ENCODE measurements around the gene HMG20A. TPM values are rescaled to one million over a fixed set of nuclear protein-coding genes. Genes with fewer than 3 reads are reported as not detected.

The HMG20A gene
- polyA plus RNA-seq, 3 donors: 11.6 to 26.4 (median 17.7) TPM

DNA sequence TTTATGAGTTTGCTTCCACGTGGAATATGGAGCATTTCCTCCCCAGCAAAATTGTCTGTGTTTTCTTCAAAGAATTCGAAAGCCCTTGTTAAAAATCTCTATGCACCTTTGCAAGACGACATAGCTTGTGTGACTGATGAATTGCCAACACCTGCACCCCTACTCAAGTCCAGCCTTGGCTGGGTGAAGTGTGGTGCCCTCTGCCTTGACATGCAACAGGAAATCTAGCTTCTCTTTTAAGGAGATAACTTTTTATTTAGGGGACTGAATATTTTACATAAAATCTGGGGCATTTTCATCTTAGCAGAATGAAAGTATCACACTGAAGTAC is 647 bp downstream of the HMG20A start:
- H3K27ac Mint-ChIP-seq: peak overlapping the region; percentile 93 to 97 (median 95)
- intact Hi-C loops (cut with micrococcal nuclease): loop anchor here in 1 of 2 donors (5.0 to 10.0 kb wide), 2 partner anchors 489 to 517 kb away; partner anchors contain the start of genes RCN2 and SCAPER
- peaks cover 0 to 5% of the 10 kb centered on the region in 2 donors for H3K36me3 ChIP-seq (replicated peaks in 1 of 2; ENCODE audit: control insufficient read depth in 1 of 2, insufficient read depth in 2 of 2, low read length in 2 of 2)
- H3K9me3 Mint-ChIP-seq: peaks cover 0 to 2% (median 0%) of the 10 kb centered on the region in 7 donors
- H3K27me3 Mint-ChIP-seq (ENCODE audit: low read depth in 3 of 3): peaks cover 0 to 8% (median 6%) of the 10 kb centered on the region in 3 donors
- peaks cover 8% of the 10 kb centered on the region for H4K20me1 ChIP-seq (ENCODE audit: insufficient read depth, low read length)
- peaks cover 34% of the 10 kb centered on the region for H3K4me1 Mint-ChIP-seq
- peak in 1 of 3 donors; percentile 8 for DNase-seq
- peak overlapping the region in 1 of 2 donors; percentile 96 for H3K27ac ChIP-seq (ENCODE audit: low read depth in 1 of 2, low read length in 2 of 2)
- H3K9ac ChIP-seq (ENCODE audit: insufficient read depth, low read length, poor library complexity, severe bottlenecking): peak overlapping the region; percentile 83
- peaks cover 5 to 8% of the 10 kb centered on the region in 2 donors for H3K36me3 Mint-ChIP-seq
- peaks cover 83% of the 10 kb centered on the region for H3K79me2 ChIP-seq (ENCODE audit: insufficient read depth, low read length)
- peak overlapping the region; percentile 79 to 98 (median 91) for H3K4me3 ChIP-seq (replicated peaks in 1 of 3; ENCODE audit: low read depth in 2 of 3, low read length in 3 of 3)
- peaks cover 0 to 2% of the 10 kb centered on the region in 2 donors for H3K27me3 ChIP-seq (ENCODE audit: control insufficient read depth in 2 of 2, insufficient read depth in 2 of 2, low read length in 2 of 2)
- peak overlapping the region; percentile 91 to 95 for H3K4me3 Mint-ChIP-seq
- peak overlapping the region; percentile 83 for H3K4me2 ChIP-seq (replicated peaks; ENCODE audit: extremely low read depth, low read length, poor library complexity, severe bottlenecking)
- H3K9me3 ChIP-seq (replicated peaks in 1 of 2; ENCODE audit: control insufficient read depth in 1 of 2, insufficient read depth in 1 of 2, low read length in 2 of 2): no peaks in the 10 kb centered on the region
- H3K4me1 ChIP-seq (ENCODE audit: control insufficient read depth in 1 of 2, insufficient read depth in 2 of 2, low read length in 2 of 2): peaks cover 20 to 35% of the 10 kb centered on the region in 2 donors
- 0% methylated on average over 1 of the region's 3 CpGs for WGBS (ENCODE audit: insufficient coverage)
- H2AFZ ChIP-seq (ENCODE audit: insufficient read depth, low read depth, low read length, poor library complexity, severe bottlenecking): peak overlapping the region; percentile 89
- TF ChIP-seq CTCF (IDR thresholded peaks at IDR 0.05): no peak

GRCh38 chr15:77425104-77425503 is 4.4 kb downstream of the HMG20A start:
- no peak overlapping the region for H3K4me3 Mint-ChIP-seq
- Histone ChIP-seq H3K79me2 (ENCODE audit: insufficient read depth, low read length) (peaks cover 84% of the 10 kb centered on the region), H3K27me3 (ENCODE audit: control insufficient read depth in 2 of 2, insufficient read depth in 2 of 2, low read length in 2 of 2) (no peaks in the 10 kb centered on the region), H3K4me1 (ENCODE audit: control insufficient read depth in 1 of 2, insufficient read depth in 2 of 2, low read length in 2 of 2) (peaks cover 9 to 17% of the 10 kb centered on the region in 2 donors), H3K9me3 (replicated peaks in 1 of 2; ENCODE audit: control insufficient read depth in 1 of 2, insufficient read depth in 1 of 2, low read length in 2 of 2) (no peaks in the 10 kb centered on the region), H3K27ac (ENCODE audit: low read depth in 1 of 2, low read length in 2 of 2) (no peak overlapping the region), H3K4me3 (replicated peaks in 1 of 3; ENCODE audit: low read depth in 2 of 3, low read length in 3 of 3) (no peak overlapping the region), H3K4me2 (replicated peaks; ENCODE audit: extremely low read depth, low read length, poor library complexity, severe bottlenecking) (no peak overlapping the region), H2AFZ (ENCODE audit: insufficient read depth, low read depth, low read length, poor library complexity, severe bottlenecking) (no peak overlapping the region), H4K20me1 (ENCODE audit: insufficient read depth, low read length) (peaks cover 22% of the 10 kb centered on the region), H3K36me3 (replicated peaks in 1 of 2; ENCODE audit: control insufficient read depth in 1 of 2, insufficient read depth in 2 of 2, low read length in 2 of 2) (peaks cover 0 to 5% of the 10 kb centered on the region in 2 donors), H3K9ac (ENCODE audit: insufficient read depth, low read length, poor library complexity, severe bottlenecking) (no peak overlapping the region)
- DNase-seq: no peak
- WGBS (ENCODE audit: insufficient coverage): no CpG with 5 or more reads among the region's 3 CpGs
- no peaks in the 10 kb centered on the region for H3K9me3 Mint-ChIP-seq
- intact Hi-C loops (cut with micrococcal nuclease): loop anchor here in 1 of 2 donors (10.0 kb wide), 1 partner anchor 520 kb away; the partner anchor contains the start of gene SCAPER
- no peak overlapping the region for H3K27ac Mint-ChIP-seq
- H3K36me3 Mint-ChIP-seq: peaks cover 8 to 9% of the 10 kb centered on the region in 2 donors
- peaks cover 23% of the 10 kb centered on the region for H3K4me1 Mint-ChIP-seq
- TF ChIP-seq CTCF (IDR thresholded peaks at IDR 0.05): no peak
- no peaks in the 10 kb centered on the region for H3K27me3 Mint-ChIP-seq (ENCODE audit: low read depth in 3 of 3)

All from CD14-positive monocyte (primary cell).